Osteocyte (in vitro differentiated cells): ENCODE data around the gene ADAMTS10. TPM values are rescaled to one million over a fixed set of nuclear protein-coding genes. Genes with fewer than 3 reads are reported as not detected.

Experiments
- DNase-seq: peaks from one replicate; pipeline ENCODE4 v3.0.0; 2021; ENCODE audit warnings: mixed read lengths; ENCODE audit not compliant: unreplicated experiment; ENCODE audit errors: extremely low spot score
- H3K27ac Mint-ChIP-seq: one replicate; pipeline ENCODE4 v1.8.0; 2021; ENCODE audit warnings: mild to moderate bottlenecking, mixed read lengths; ENCODE audit not compliant: unreplicated experiment
- H3K27me3 Mint-ChIP-seq: one replicate; pipeline ENCODE4 v1.8.0; 2021; ENCODE audit warnings: mixed read lengths; ENCODE audit not compliant: unreplicated experiment
- H3K36me3 Mint-ChIP-seq: one replicate; pipeline ENCODE4 v1.8.0; 2021; ENCODE audit warnings: mixed read lengths; ENCODE audit not compliant: unreplicated experiment
- H3K4me1 Mint-ChIP-seq: one replicate; pipeline ENCODE4 v1.8.0; 2021; ENCODE audit warnings: mixed read lengths; ENCODE audit not compliant: unreplicated experiment
- H3K4me3 Mint-ChIP-seq: one replicate; pipeline ENCODE4 v1.8.0; 2021; ENCODE audit warnings: mild to moderate bottlenecking, moderate library complexity, mixed read lengths; ENCODE audit not compliant: unreplicated experiment
- H3K9me3 Mint-ChIP-seq: one replicate; pipeline ENCODE4 v1.8.0; 2021; ENCODE audit warnings: mixed read lengths; ENCODE audit not compliant: unreplicated experiment
- total RNA-seq: library from RNA; stranded (reverse); gene quantifications from 2 replicates; pipeline ENCODE4 v1.2.1, GENCODE V29; 2021
- TF ChIP-seq, protein P1 (sequence below): fragments of 200-600 bp; sonication (generic); IDR thresholded peaks from 2 replicates; pipeline ENCODE4 v1.5.0; 2021; ENCODE audit warnings: antibody characterized with exemption, mild to moderate bottlenecking, moderate library complexity

Gene ADAMTS10
- total RNA-seq, 1 donor from 2014 or later: 96.2 TPM

DNA sequence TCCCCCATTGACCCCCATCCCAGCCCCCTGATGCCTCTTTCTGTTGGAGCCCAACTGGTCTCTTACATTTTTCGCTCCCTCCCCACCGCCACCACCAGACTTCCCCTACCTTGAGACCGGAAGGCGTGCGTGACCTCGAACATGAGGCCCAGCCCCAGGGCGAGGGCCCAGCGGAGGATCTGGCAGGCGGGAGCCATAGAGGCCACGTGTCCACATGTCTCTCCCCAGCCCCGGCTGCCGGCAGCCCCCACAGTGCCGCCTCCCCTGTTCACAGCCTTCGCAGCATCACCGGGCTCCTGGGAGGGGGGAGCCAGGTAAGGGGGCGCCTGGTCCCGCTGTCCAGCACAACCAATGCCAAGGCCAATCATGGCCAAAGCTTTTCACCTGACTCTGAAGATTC is 5.0 kb downstream of the ADAMTS10 start:
- TF ChIP-seq, protein P1, sequence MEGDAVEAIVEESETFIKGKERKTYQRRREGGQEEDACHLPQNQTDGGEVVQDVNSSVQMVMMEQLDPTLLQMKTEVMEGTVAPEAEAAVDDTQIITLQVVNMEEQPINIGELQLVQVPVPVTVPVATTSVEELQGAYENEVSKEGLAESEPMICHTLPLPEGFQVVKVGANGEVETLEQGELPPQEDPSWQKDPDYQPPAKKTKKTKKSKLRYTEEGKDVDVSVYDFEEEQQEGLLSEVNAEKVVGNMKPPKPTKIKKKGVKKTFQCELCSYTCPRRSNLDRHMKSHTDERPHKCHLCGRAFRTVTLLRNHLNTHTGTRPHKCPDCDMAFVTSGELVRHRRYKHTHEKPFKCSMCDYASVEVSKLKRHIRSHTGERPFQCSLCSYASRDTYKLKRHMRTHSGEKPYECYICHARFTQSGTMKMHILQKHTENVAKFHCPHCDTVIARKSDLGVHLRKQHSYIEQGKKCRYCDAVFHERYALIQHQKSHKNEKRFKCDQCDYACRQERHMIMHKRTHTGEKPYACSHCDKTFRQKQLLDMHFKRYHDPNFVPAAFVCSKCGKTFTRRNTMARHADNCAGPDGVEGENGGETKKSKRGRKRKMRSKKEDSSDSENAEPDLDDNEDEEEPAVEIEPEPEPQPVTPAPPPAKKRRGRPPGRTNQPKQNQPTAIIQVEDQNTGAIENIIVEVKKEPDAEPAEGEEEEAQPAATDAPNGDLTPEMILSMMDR: no peak
- Mint-ChIP-seq H3K36me3 (peaks cover 38% of the 10 kb centered on the region), H3K27me3 (no peaks in the 10 kb centered on the region), H3K4me3 (no peak overlapping the region), H3K9me3 (no peaks in the 10 kb centered on the region), H3K27ac (no peak overlapping the region), H3K4me1 (peaks cover 28% of the 10 kb centered on the region)
- DNase-seq: no peak

DNA sequence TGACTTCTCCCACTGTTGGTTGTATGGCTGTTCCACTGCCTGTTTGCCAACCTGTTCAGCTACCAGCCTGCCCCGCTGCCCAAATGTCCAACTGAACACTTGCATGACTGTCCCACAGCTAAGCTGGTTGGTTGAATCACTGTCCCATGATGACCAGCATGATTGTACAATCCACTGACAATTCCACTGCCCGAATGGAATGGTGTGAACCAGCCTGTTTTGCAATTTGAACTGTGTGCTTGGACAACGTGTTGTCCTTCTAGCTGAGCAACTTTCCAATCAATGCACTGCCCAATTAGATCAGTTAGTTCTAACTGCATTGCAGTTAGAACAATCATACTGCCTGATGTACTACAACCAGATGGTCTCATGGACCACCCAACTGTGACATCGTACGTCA is 8.7 kb downstream of the ADAMTS10 start:
- Mint-ChIP-seq H3K4me1 (peaks cover 5% of the 10 kb centered on the region), H3K27ac (no peak overlapping the region), H3K4me3 (no peak overlapping the region), H3K36me3 (peaks cover 47% of the 10 kb centered on the region), H3K27me3 (no peaks in the 10 kb centered on the region), H3K9me3 (no peaks in the 10 kb centered on the region)
- TF ChIP-seq, protein P1: no peak
- DNase-seq: no peak

DNA sequence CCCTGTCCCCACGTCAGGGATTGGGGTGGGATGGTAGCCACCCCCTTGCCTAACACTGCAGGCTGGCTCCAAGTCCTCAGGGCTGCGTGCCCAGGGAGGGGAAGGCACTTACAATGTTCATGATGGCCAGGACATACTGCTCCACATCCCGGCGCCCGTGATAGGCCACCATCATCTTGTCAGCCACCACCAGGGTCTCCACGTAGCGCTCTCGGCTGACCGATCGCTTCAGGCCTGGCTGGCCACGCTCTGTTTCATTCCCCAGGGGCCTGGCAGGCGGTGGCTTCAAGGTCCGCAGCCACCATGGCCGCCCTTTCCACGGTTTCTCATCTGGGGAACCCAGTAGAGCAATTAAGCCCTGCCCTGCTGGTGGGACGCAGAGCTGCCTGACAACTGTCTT is 9.7 kb downstream of the ADAMTS10 start:
- TF ChIP-seq, protein P1: no peak
- no peak overlapping the region for H3K4me3 Mint-ChIP-seq
- H3K27ac Mint-ChIP-seq: no peak overlapping the region
- peaks cover 50% of the 10 kb centered on the region for H3K36me3 Mint-ChIP-seq
- DNase-seq: no peak
- no peaks in the 10 kb centered on the region for H3K27me3 Mint-ChIP-seq
- no peaks in the 10 kb centered on the region for H3K4me1 Mint-ChIP-seq
- H3K9me3 Mint-ChIP-seq: no peaks in the 10 kb centered on the region

DNA sequence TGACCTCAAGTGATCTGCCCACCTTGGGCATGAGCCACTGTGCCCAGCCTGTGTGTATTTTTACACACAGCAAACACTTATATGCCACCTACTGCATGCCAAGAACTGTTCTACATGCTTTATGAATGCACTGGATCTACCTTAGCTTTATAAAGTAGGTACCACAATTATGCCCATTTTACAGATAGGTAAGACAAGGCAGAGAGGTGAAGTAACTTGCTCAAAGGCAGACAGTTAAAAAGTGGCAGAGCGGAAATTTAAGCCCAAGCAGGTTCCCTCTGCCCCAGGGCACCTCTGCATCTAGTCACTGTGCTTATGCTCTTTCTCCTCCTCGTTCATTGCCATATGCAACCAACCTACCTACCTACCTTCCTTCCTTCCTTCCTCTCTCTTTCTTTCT is 10.5 kb downstream of the ADAMTS10 start:
- Mint-ChIP-seq H3K9me3 (no peaks in the 10 kb centered on the region), H3K4me3 (no peak overlapping the region), H3K27me3 (no peaks in the 10 kb centered on the region), H3K4me1 (no peaks in the 10 kb centered on the region), H3K36me3 (peaks cover 51% of the 10 kb centered on the region), H3K27ac (no peak overlapping the region)
- TF ChIP-seq, protein P1: no peak
- DNase-seq: no peak

DNA sequence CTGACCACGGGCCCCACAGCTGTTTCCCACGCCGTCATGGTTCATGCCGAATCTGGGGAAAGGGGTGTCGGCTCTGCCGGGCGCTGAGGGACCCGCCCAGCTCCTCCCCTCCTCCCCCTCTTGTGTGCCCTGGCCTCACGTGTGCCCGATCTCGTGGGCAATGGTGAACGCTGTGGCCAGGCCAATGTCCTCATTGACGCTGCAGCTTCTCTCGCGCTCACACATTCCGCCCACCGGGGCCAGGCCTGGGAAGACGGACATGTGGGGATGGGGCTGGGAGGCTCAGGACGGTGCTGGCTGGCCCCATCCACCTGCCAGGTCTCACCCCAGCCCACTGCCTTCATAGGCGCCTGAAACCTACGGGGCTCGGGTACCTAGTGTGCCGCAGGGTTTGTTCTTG is 14.3 kb downstream of the ADAMTS10 start:
- DNase-seq: no peak
- peaks cover 12% of the 10 kb centered on the region for H3K4me1 Mint-ChIP-seq
- TF ChIP-seq, protein P1: no peak
- no peak overlapping the region for H3K27ac Mint-ChIP-seq
- H3K9me3 Mint-ChIP-seq: no peaks in the 10 kb centered on the region
- peaks cover 2% of the 10 kb centered on the region for H3K27me3 Mint-ChIP-seq
- H3K36me3 Mint-ChIP-seq: peaks cover 32% of the 10 kb centered on the region
- no peak overlapping the region for H3K4me3 Mint-ChIP-seq
